ENCODE measurements around the gene OLFM1. TPM values are rescaled to one million over a fixed set of nuclear protein-coding genes. Genes with fewer than 3 reads are reported as not detected.

OLFM1 gene
- total and polyA plus RNA-seq, 4 donors = 2.0 to 5.9 (median 4.4) TPM

DNA sequence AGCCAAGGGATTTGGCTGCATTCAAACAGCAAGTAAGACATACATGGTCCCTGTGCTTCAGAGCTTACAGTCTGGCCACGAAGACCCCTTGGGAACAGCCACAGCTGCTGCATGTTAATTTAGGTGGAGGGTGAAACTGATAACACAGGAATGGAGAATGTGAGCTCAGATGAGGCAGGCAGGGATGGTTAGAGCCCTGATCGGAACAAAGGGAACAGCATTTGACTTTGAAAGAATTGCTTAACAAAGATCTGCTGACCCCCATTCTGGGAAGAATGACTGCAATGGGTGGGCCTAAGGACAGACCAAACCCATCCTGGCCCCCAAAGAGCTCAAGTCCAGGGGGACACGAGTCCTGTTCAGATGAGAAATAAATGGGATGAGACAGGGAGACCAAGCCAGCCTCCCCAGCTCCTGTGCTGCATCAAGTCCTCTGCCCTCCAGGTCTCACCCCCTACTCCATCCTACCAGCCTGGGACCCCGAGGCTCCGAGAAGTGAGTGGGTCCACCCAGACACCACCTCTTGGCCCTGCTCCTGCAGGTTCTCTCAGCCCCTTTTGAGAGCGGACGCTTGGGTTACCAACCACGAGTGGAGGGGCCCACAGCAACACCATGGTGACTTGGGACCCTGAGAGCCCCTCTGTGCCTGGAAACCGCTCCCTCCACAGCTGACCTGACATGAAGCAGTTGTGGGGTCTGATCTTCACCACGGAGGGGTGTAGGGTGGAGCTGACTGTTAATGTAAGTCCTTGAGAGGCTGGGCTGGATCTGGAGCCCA is 50.8 kb downstream of the OLFM1 start:
- no peaks in the 10 kb centered on the region for H3K36me3 ChIP-seq (ENCODE audit: control insufficient read depth in 4 of 4, insufficient read depth in 3 of 4, low read depth in 1 of 4, low read length in 3 of 4)
- H3K4me3 ChIP-seq (ENCODE audit: low read depth in 1 of 3, low read length in 3 of 3) = no peak overlapping the region
- no peak overlapping the region for H3K9ac ChIP-seq (ENCODE audit: low read depth in 1 of 2, low read length in 2 of 2)
- H3K4me1 ChIP-seq (ENCODE audit: control insufficient read depth in 4 of 4, insufficient read depth in 4 of 4, low read length in 3 of 4) = no peaks in the 10 kb centered on the region
- H3K9me3 ChIP-seq (ENCODE audit: control insufficient read depth in 4 of 4, low read length in 3 of 4) = peaks cover 0 to 4% (median under 1%) of the 10 kb centered on the region in 4 donors
- no peak overlapping the region for H3K27ac ChIP-seq (ENCODE audit: low read depth in 1 of 2, low read length in 2 of 2)
- H3K27me3 ChIP-seq (ENCODE audit: control insufficient read depth in 4 of 4, insufficient read depth in 4 of 4, low read length in 3 of 4) = peaks cover 0 to 2% (median 0%) of the 10 kb centered on the region in 4 donors
- WGBS = 79% methylated on average over 10 of the region's 10 CpGs
- TF ChIP-seq EGR1 (IDR thresholded peaks at IDR 0.05; ENCODE audit: low read depth in 2 of 2) (no peak), HNF4A (conservative IDR thresholded peaks at IDR 0.05) (no peak), SP1 (IDR thresholded peaks at IDR 0.05) (no peak), RXRA (IDR thresholded peaks at IDR 0.05) (no peak), TAF1 (conservative IDR thresholded peaks at IDR 0.05) (no peak), HNF4G (IDR thresholded peaks at IDR 0.05) (no peak), FOXA2 (IDR thresholded peaks at IDR 0.05) (no peak), RAD21 (IDR thresholded peaks at IDR 0.05) (no peak), JUND (IDR thresholded peaks at IDR 0.05) (no peak), FOXA1 (IDR thresholded peaks at IDR 0.05) (no peak)
- TF ChIP-seq, protein P1, sequence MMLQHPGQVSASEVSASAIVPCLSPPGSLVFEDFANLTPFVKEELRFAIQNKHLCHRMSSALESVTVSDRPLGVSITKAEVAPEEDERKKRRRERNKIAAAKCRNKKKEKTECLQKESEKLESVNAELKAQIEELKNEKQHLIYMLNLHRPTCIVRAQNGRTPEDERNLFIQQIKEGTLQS (IDR thresholded peaks at IDR 0.05) = no peak
- TF ChIP-seq, protein P2, sequence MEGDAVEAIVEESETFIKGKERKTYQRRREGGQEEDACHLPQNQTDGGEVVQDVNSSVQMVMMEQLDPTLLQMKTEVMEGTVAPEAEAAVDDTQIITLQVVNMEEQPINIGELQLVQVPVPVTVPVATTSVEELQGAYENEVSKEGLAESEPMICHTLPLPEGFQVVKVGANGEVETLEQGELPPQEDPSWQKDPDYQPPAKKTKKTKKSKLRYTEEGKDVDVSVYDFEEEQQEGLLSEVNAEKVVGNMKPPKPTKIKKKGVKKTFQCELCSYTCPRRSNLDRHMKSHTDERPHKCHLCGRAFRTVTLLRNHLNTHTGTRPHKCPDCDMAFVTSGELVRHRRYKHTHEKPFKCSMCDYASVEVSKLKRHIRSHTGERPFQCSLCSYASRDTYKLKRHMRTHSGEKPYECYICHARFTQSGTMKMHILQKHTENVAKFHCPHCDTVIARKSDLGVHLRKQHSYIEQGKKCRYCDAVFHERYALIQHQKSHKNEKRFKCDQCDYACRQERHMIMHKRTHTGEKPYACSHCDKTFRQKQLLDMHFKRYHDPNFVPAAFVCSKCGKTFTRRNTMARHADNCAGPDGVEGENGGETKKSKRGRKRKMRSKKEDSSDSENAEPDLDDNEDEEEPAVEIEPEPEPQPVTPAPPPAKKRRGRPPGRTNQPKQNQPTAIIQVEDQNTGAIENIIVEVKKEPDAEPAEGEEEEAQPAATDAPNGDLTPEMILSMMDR (IDR thresholded peaks at IDR 0.05; ENCODE audit: low read depth, low read length, missing input control) = no peak
- TF ChIP-seq, protein P3, sequence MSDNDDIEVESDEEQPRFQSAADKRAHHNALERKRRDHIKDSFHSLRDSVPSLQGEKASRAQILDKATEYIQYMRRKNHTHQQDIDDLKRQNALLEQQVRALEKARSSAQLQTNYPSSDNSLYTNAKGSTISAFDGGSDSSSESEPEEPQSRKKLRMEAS (IDR thresholded peaks at IDR 0.05) = no peak
- TF ChIP-seq, protein P4, sequence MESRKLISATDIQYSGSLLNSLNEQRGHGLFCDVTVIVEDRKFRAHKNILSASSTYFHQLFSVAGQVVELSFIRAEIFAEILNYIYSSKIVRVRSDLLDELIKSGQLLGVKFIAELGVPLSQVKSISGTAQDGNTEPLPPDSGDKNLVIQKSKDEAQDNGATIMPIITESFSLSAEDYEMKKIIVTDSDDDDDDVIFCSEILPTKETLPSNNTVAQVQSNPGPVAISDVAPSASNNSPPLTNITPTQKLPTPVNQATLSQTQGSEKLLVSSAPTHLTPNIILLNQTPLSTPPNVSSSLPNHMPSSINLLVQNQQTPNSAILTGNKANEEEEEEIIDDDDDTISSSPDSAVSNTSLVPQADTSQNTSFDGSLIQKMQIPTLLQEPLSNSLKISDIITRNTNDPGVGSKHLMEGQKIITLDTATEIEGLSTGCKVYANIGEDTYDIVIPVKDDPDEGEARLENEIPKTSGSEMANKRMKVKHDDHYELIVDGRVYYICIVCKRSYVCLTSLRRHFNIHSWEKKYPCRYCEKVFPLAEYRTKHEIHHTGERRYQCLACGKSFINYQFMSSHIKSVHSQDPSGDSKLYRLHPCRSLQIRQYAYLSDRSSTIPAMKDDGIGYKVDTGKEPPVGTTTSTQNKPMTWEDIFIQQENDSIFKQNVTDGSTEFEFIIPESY (IDR thresholded peaks at IDR 0.05) = no peak
- DNase-seq (ENCODE audit: low spot score) = no peak

DNA sequence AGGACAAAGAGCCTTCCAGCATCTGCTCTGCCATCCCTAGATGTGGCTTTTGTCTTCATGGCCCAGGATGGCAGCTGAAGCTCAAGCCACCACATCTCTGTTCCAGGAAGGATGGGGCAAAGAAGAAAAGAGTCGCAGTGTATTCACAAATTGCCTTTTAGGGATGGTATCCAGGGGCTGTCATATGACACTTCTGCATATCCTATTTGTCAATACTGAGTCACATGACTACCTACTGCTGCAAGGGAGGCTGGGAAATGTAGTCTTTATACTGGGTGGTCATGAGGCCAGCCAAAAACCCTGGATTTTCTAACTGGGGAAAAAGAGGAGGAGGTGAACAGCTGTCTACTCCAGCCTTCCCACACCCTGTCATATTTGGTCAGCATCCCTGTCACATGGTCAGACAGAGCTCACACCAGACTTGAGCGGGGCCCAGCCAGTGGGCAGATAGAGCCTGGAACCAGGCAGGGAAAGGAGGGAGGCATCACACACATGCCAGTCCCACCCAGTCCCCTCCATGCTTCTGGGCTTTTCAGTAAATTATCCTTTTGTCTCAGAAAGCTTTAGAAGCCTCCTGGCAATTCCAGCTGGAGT is 52.0 kb downstream of the OLFM1 start:
- H3K27ac ChIP-seq (ENCODE audit: low read depth in 1 of 2, low read length in 2 of 2) = no peak overlapping the region
- 92% methylated on average over 2 of the region's 2 CpGs for WGBS
- H3K9me3 ChIP-seq (ENCODE audit: control insufficient read depth in 4 of 4, low read length in 3 of 4) = peaks cover 0 to 4% (median under 1%) of the 10 kb centered on the region in 4 donors
- H3K4me3 ChIP-seq (ENCODE audit: low read depth in 1 of 3, low read length in 3 of 3) = no peak overlapping the region
- H3K27me3 ChIP-seq (ENCODE audit: control insufficient read depth in 4 of 4, insufficient read depth in 4 of 4, low read length in 3 of 4) = peaks cover 0 to 2% (median 0%) of the 10 kb centered on the region in 4 donors
- TF ChIP-seq, protein P5, sequence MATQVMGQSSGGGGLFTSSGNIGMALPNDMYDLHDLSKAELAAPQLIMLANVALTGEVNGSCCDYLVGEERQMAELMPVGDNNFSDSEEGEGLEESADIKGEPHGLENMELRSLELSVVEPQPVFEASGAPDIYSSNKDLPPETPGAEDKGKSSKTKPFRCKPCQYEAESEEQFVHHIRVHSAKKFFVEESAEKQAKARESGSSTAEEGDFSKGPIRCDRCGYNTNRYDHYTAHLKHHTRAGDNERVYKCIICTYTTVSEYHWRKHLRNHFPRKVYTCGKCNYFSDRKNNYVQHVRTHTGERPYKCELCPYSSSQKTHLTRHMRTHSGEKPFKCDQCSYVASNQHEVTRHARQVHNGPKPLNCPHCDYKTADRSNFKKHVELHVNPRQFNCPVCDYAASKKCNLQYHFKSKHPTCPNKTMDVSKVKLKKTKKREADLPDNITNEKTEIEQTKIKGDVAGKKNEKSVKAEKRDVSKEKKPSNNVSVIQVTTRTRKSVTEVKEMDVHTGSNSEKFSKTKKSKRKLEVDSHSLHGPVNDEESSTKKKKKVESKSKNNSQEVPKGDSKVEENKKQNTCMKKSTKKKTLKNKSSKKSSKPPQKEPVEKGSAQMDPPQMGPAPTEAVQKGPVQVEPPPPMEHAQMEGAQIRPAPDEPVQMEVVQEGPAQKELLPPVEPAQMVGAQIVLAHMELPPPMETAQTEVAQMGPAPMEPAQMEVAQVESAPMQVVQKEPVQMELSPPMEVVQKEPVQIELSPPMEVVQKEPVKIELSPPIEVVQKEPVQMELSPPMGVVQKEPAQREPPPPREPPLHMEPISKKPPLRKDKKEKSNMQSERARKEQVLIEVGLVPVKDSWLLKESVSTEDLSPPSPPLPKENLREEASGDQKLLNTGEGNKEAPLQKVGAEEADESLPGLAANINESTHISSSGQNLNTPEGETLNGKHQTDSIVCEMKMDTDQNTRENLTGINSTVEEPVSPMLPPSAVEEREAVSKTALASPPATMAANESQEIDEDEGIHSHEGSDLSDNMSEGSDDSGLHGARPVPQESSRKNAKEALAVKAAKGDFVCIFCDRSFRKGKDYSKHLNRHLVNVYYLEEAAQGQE (IDR thresholded peaks at IDR 0.05) = no peak
- TF ChIP-seq, protein P1 (IDR thresholded peaks at IDR 0.05) = no peak
- TF ChIP-seq SP1 (IDR thresholded peaks at IDR 0.05) (no peak), RXRA (IDR thresholded peaks at IDR 0.05) (no peak), TAF1 (conservative IDR thresholded peaks at IDR 0.05) (no peak), HNF4G (IDR thresholded peaks at IDR 0.05) (no peak), FOXA2 (IDR thresholded peaks at IDR 0.05) (no peak), JUND (IDR thresholded peaks at IDR 0.05) (no peak), HNF4A (conservative IDR thresholded peaks at IDR 0.05) (no peak), GABPA (IDR thresholded peaks at IDR 0.05 in 1 of 2, conservative IDR thresholded peaks at IDR 0.05 in 1 of 2) (no peak)
- no peak for DNase-seq (ENCODE audit: low spot score)
- no peaks in the 10 kb centered on the region for H3K36me3 ChIP-seq (ENCODE audit: control insufficient read depth in 4 of 4, insufficient read depth in 3 of 4, low read depth in 1 of 4, low read length in 3 of 4)
- H3K9ac ChIP-seq (ENCODE audit: low read depth in 1 of 2, low read length in 2 of 2) = no peak overlapping the region
- H3K4me1 ChIP-seq (ENCODE audit: control insufficient read depth in 4 of 4, insufficient read depth in 4 of 4, low read length in 3 of 4) = no peaks in the 10 kb centered on the region

Measured in liver (tissue), 9 donors.